ENCODE data around the gene HOXA7. TPM values are rescaled to one million over a fixed set of nuclear protein-coding genes. Genes with fewer than 3 reads are reported as not detected.
A peak's percentile ranks its signal among the peaks of the same experiment; 100 is the strongest.

HOXA7 gene
- total and polyA plus RNA-seq, 10 of the 15 experiments (the other 5 are each of a cell fraction or from before 2014, with no cell fraction given), result not detected

GRCh38 chr7:27167916-27168264 lies 11.4 kb upstream of the HOXA7 start:
- Histone ChIP-seq H3K4me2 (ENCODE audit: control insufficient read depth, insufficient read depth) (no peak overlapping the region), H3K9me3 (replicated peaks; ENCODE audit: control insufficient read depth, insufficient read depth, low read length) (peaks cover 2% of the 10 kb centered on the region; the same call in 1 of the 3 replicates), H3K4me1 (ENCODE audit: control insufficient read depth, insufficient read depth, low read length) (no peaks in the 10 kb centered on the region), H4K20me1 (ENCODE audit: control insufficient read depth, insufficient read depth) (no peaks in the 10 kb centered on the region), H3K4me3 (no peak overlapping the region), H3K79me2 (ENCODE audit: control insufficient read depth, insufficient read depth, low read length) (no peaks in the 10 kb centered on the region), H3K36me3 (ENCODE audit: control insufficient read depth in 2 of 2, insufficient read depth in 2 of 2, low read length in 1 of 2) (no peaks in the 10 kb centered on the region; a peak in 1 of 4 replicates), H3K9ac (ENCODE audit: control insufficient read depth, insufficient read depth, low read length) (no peak overlapping the region), H2AFZ (ENCODE audit: control insufficient read depth, low read depth, low read length) (no peak overlapping the region), H3K27me3 (replicated peaks in 1 of 2; ENCODE audit: control insufficient read depth in 2 of 2, insufficient read depth in 2 of 2, low read length in 1 of 2) (peaks cover 29 to 46% of the 10 kb centered on the region in 2 experiments), H3K27ac (ENCODE audit: control insufficient read depth, insufficient read depth) (no peak overlapping the region)
- FAIRE-seq (no peak), ATAC-seq (no peak), DNase-seq (ENCODE audit: low read depth, low spot score) (no peak)
- CTCF ChIA-PET, result no interaction called here
- intact Hi-C loops (cut with micrococcal nuclease; ENCODE audit: unreplicated experiment) (no loop called here), in situ Hi-C loops (cut with MboI) (loop anchor here (25.0 kb wide), 1 partner anchor 1081 kb away; no protein-coding TSS in a partner anchor)
- POLR2A ChIA-PET, result interaction anchor here (0.6 kb wide), 1 partner anchor 275 kb away, joined by 3 read pairs; no protein-coding TSS in a partner anchor
- RAD21 ChIA-PET (ENCODE audit: unreplicated experiment), result no interaction called here
- WGBS (ENCODE audit: insufficient coverage, insufficient replicate concordance, low lambda C conversion rate, missing lambda C conversion rate), result 2% methylated on average over 4 of the region's 4 CpGs
- TF ChIP-seq SMAD5 (IDR thresholded peaks at IDR 0.05; ENCODE audit: low read depth), result no peak
- no peak for TF ChIP-seq RUNX3 (IDR thresholded peaks at IDR 0.05; ENCODE audit: low read length)
- no peak for TF ChIP-seq RELA (IDR thresholded peaks at IDR 0.05; ENCODE audit: borderline replicate concordance, partially characterized antibody)
- TF ChIP-seq ZZZ3 (IDR thresholded peaks at IDR 0.05; ENCODE audit: control insufficient read depth, insufficient read length, low read depth), result no peak
- 0 out of 2 replicates have a peak, but pooled peaks have one; percentile 66 for TF ChIP-seq EZH2 (IDR thresholded peaks at IDR 0.05; ENCODE audit: borderline replicate concordance, control insufficient read depth, low read depth, low read length)
- BruUV-seq (replicated peaks), result no TSS peak
- SMC1A ChIA-PET (ENCODE audit: uncharacterized antibody, unreplicated experiment), result no interaction called here

- no TSS peak for BruUV-seq (replicated peaks)
- Histone ChIP-seq H3K27me3 (replicated peaks in 1 of 2; ENCODE audit: control insufficient read depth in 2 of 2, insufficient read depth in 2 of 2, low read length in 1 of 2) (peaks cover 24 to 43% of the 10 kb centered on the region in 2 experiments), H4K20me1 (ENCODE audit: control insufficient read depth, insufficient read depth) (no peaks in the 10 kb centered on the region), H3K79me2 (ENCODE audit: control insufficient read depth, insufficient read depth, low read length) (no peaks in the 10 kb centered on the region), H3K4me2 (ENCODE audit: control insufficient read depth, insufficient read depth) (no peak overlapping the region), H3K27ac (ENCODE audit: control insufficient read depth, insufficient read depth) (no peak overlapping the region), H3K4me3 (no peak overlapping the region), H3K9me3 (replicated peaks; ENCODE audit: control insufficient read depth, insufficient read depth, low read length) (peaks cover 2% of the 10 kb centered on the region; the same call in 1 of the 3 replicates), H3K4me1 (ENCODE audit: control insufficient read depth, insufficient read depth, low read length) (no peaks in the 10 kb centered on the region), H2AFZ (ENCODE audit: control insufficient read depth, low read depth, low read length) (no peak overlapping the region), H3K36me3 (ENCODE audit: control insufficient read depth in 2 of 2, insufficient read depth in 2 of 2, low read length in 1 of 2) (no peaks in the 10 kb centered on the region; a peak in 1 of 4 replicates), H3K9ac (ENCODE audit: control insufficient read depth, insufficient read depth, low read length) (no peak overlapping the region)
- in situ Hi-C loops (cut with MboI), result loop anchor here (25.0 kb wide), 1 partner anchor 1080 kb away; no protein-coding TSS in a partner anchor
- intact Hi-C loops (cut with micrococcal nuclease; ENCODE audit: unreplicated experiment), result no loop called here
- CTCF ChIA-PET, result interaction anchor here (1.0 kb wide), 1 partner anchor 15 kb away, joined by 4 read pairs; no protein-coding TSS in a partner anchor
- 21% methylated on average over 46 of the region's 50 CpGs for WGBS (ENCODE audit: insufficient coverage, insufficient replicate concordance, low lambda C conversion rate, missing lambda C conversion rate)
- no peak for TF ChIP-seq EGR1 (IDR thresholded peaks at IDR 0.05; ENCODE audit: borderline replicate concordance in 1 of 2, low read depth in 2 of 2, low read length in 2 of 2)
- TF ChIP-seq EZH2 (IDR thresholded peaks at IDR 0.05; ENCODE audit: borderline replicate concordance, control insufficient read depth, low read depth, low read length), result 0 out of 2 replicates have a peak, but pooled peaks have one; percentile 22
- TF ChIP-seq ASH2L (IDR thresholded peaks at IDR 0.05; ENCODE audit: borderline replicate concordance, low read depth), result no peak
- TF ChIP-seq SKIL (IDR thresholded peaks at IDR 0.05; ENCODE audit: low read depth, poor library complexity, severe bottlenecking), result no peak
- TF ChIP-seq, protein P1, sequence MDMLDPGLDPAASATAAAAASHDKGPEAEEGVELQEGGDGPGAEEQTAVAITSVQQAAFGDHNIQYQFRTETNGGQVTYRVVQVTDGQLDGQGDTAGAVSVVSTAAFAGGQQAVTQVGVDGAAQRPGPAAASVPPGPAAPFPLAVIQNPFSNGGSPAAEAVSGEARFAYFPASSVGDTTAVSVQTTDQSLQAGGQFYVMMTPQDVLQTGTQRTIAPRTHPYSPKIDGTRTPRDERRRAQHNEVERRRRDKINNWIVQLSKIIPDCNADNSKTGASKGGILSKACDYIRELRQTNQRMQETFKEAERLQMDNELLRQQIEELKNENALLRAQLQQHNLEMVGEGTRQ (IDR thresholded peaks at IDR 0.05; ENCODE audit: borderline replicate concordance, low read depth, low read length), result no peak
- TF ChIP-seq TAF1 (IDR thresholded peaks at IDR 0.05; ENCODE audit: borderline replicate concordance, low read depth, low read length), result no peak
- no peak for TF ChIP-seq HDGF (IDR thresholded peaks at IDR 0.05)
- DNase-seq (ENCODE audit: low read depth, low spot score), result no peak
- RAD21 ChIA-PET (ENCODE audit: unreplicated experiment), result no interaction called here
- SMC1A ChIA-PET (ENCODE audit: uncharacterized antibody, unreplicated experiment), result no interaction called here
- POLR2A ChIA-PET, result no interaction called here
- no peak for FAIRE-seq
- no peak for ATAC-seq
These were observed 10.3 kb upstream of the HOXA7 start for GRCh38 chr7:27166531-27167505.
